ENCODE data around the gene MARCHF2.
"Not testable (repeated sequence)": the region's sequence is repeated elsewhere in the genome, so short reads cannot be mapped to it uniquely, and the experiment has no call there.

MARCHF2 gene

DNA sequence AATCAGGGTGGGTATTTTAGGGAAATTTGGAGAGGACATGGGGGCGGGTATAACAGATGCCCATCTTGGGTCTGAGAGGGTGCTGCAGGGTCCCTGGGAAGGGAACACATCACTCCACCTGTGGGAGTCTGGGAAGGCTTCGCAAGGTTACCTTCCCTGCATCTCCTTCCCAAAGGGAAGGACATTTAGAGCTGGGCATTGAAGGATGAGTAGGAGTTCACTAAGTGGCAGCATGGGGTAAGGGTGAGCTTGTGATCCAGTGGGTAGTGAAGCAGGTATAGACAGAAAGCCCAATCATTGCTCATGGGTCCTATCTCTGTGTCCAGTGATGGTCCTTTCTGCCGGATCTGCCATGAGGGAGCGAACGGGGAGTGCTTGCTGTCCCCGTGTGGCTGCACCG is 13.2 kb downstream of the MARCHF2 start:
- no peak for DNase-seq (ENCODE audit: low read depth)
- TF ChIP-seq, protein P1, sequence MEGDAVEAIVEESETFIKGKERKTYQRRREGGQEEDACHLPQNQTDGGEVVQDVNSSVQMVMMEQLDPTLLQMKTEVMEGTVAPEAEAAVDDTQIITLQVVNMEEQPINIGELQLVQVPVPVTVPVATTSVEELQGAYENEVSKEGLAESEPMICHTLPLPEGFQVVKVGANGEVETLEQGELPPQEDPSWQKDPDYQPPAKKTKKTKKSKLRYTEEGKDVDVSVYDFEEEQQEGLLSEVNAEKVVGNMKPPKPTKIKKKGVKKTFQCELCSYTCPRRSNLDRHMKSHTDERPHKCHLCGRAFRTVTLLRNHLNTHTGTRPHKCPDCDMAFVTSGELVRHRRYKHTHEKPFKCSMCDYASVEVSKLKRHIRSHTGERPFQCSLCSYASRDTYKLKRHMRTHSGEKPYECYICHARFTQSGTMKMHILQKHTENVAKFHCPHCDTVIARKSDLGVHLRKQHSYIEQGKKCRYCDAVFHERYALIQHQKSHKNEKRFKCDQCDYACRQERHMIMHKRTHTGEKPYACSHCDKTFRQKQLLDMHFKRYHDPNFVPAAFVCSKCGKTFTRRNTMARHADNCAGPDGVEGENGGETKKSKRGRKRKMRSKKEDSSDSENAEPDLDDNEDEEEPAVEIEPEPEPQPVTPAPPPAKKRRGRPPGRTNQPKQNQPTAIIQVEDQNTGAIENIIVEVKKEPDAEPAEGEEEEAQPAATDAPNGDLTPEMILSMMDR (IDR thresholded peaks at IDR 0.05; ENCODE audit: control insufficient read depth, insufficient read depth, low read depth, low read length, missing control alignments): no peak
- no peak overlapping the region for H3K4me3 ChIP-seq (ENCODE audit: control insufficient read depth, low read depth, low read length)

- no peak overlapping the region for H3K4me3 ChIP-seq (ENCODE audit: control insufficient read depth, low read depth, low read length)
- DNase-seq (ENCODE audit: low read depth): no peak
- TF ChIP-seq, protein P1 (IDR thresholded peaks at IDR 0.05; ENCODE audit: control insufficient read depth, insufficient read depth, low read depth, low read length, missing control alignments): no peak
Measured at GRCh38 chr19:8429044-8429443, 15.9 kb downstream of the MARCHF2 start.

GRCh38 chr19:8429826-8430225 is 16.7 kb downstream of the MARCHF2 start:
- DNase-seq (ENCODE audit: low read depth): no peak
- no peak overlapping the region for H3K4me3 ChIP-seq (ENCODE audit: control insufficient read depth, low read depth, low read length)
- TF ChIP-seq, protein P1 (IDR thresholded peaks at IDR 0.05; ENCODE audit: control insufficient read depth, insufficient read depth, low read depth, low read length, missing control alignments): no peak

DNA sequence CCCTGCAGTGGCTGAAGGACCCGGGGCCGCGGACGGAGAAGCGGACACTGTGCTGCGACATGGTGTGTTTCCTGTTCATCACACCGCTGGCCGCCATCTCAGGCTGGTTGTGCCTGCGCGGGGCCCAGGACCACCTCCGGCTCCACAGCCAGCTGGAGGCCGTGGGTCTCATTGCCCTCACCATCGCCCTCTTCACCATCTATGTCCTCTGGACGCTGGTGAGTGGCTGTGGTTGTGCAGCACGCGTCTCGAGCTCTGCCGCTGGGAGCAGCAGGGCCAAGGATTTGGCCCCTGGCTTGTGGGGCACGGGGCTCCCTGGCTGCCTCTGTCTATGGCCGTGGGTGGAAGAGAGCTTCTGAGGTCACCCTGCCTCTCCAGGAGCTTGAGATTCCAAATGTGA is 17.5 kb downstream of the MARCHF2 start:
- H3K4me3 ChIP-seq (ENCODE audit: control insufficient read depth, low read depth, low read length): no peak overlapping the region
- TF ChIP-seq, protein P1 (IDR thresholded peaks at IDR 0.05; ENCODE audit: control insufficient read depth, insufficient read depth, low read depth, low read length, missing control alignments): no peak
- no peak for DNase-seq (ENCODE audit: low read depth)

DNA sequence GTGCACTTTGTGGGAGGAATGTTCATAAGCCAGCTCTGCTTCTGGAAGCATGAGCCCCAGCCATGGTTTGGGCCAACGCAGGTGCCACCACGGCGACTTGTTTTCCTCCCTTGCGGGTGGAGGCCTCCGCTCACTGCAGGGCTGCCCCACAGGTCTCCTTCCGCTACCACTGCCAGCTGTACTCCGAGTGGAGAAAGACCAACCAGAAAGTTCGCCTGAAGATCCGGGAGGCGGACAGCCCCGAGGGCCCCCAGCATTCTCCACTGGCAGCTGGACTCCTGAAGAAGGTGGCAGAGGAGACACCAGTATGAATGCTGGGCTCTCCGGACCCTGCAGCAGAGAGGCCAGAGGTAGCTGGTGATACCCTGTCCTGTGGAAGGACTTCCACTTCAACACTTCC is 25.1 kb downstream of the MARCHF2 start:
- no peak overlapping the region for H3K4me3 ChIP-seq (ENCODE audit: control insufficient read depth, low read depth, low read length)
- no peak for DNase-seq (ENCODE audit: low read depth)
- TF ChIP-seq, protein P1 (IDR thresholded peaks at IDR 0.05; ENCODE audit: control insufficient read depth, insufficient read depth, low read depth, low read length, missing control alignments): no peak

DNA sequence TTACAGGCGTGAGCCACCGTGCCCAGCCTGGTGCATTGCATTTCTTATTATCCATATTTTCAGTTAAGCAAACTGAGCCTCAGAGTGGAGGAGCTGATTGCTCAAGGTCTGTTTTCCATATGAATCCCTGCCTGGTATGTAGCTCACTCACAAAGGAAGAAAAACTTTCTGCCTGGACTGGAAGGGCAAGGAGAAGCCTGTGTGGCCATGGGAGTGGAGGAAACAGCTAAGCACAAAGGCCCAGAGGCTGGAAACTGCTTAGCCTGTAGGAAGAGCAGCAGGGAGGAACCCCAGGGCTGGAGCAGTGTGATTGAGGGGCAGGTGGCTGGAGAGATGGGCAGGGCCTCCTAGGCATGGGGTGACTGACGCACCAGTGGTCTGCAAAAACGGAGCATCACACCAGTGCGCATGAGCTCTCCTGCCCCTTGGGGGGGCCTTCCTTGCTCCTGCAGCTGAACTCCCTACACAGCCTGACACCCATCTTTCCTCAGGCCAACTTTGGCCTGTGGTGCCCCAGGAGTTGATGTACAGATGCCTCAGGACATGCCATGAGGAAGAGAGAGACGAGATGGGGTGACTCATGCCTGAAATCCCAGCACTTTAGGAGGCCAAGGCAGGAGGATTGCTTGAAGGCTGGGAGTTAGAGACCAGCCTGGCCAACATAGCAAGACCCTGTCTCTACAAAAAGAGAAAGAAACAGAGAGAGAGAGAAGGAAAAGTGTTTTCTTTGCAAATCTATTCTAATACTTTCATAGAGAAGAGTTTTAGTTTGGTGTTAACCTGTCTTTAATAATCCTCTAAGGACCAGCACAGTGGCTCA is 28.8 kb downstream of the MARCHF2 start:
- H3K4me3 ChIP-seq (ENCODE audit: control insufficient read depth, low read depth, low read length): no peak overlapping the region
- no peak for DNase-seq (ENCODE audit: low read depth)
- TF ChIP-seq, protein P1 (IDR thresholded peaks at IDR 0.05; ENCODE audit: control insufficient read depth, insufficient read depth, low read depth, low read length, missing control alignments): no peak

DNA sequence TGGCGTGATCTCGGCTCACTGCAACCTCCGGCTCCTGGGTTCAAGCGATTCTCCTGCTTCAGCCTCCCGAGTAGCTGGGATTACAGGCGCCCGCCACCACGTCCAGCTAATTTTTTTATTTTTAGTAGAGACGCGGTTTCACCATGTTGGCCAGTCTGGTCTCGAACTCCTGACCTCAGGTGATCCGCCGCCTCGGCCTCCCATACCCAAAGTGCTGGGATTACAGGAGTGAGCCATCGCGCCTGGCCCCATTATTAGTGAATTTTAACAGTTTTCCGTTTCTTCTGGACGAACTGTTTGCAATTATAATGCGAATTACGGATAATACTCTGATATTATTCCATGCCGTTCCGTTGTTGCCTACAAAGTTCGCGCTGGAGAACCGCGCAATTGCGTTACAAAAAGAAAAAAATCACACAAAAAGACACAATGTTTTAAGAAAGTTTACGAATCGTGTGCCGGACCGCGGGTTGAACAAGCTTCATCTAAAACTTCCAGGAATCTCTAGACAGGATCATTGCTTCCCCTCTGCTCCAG is 31.1 kb downstream of the MARCHF2 start:
- not testable (repeated sequence) for DNase-seq (ENCODE audit: low read depth)
- peak overlapping the region; percentile 60 for H3K4me3 ChIP-seq (ENCODE audit: control insufficient read depth, low read depth, low read length)

Measured in AG09309 (cell line).